ENCODE data around the gene LCN12.
"Not testable (repeated sequence)": the region's sequence is repeated elsewhere in the genome, so short reads cannot be mapped to it uniquely, and the experiment has no call there.

LCN12 gene

GRCh38 chr9:136992819-136993369, 40.8 kb downstream of the LCN12 start:
- no peak for DNase-seq

- DNase-seq: no peak
Measured at GRCh38 chr9:136994180-136994887, 42.3 kb downstream of the LCN12 start.

GRCh38 chr9:136994888-136995230, 42.8 kb downstream of the LCN12 start:
- DNase-seq: no peak

- no peak for DNase-seq
Measured at GRCh38 chr9:136995362-136995761, 43.3 kb downstream of the LCN12 start.

- peak; percentile 23 for DNase-seq
Measured at GRCh38 chr9:136995772-136996311, 43.8 kb downstream of the LCN12 start.

GRCh38 chr9:136996361-136997292, 44.6 kb downstream of the LCN12 start, which contains the start of gene CLIC3:
TSS of gene CLIC3 (minus strand) at chr9:136996568. CDS start at chr9:136996543, 25 bp downstream.
- no peak for DNase-seq

DNA sequence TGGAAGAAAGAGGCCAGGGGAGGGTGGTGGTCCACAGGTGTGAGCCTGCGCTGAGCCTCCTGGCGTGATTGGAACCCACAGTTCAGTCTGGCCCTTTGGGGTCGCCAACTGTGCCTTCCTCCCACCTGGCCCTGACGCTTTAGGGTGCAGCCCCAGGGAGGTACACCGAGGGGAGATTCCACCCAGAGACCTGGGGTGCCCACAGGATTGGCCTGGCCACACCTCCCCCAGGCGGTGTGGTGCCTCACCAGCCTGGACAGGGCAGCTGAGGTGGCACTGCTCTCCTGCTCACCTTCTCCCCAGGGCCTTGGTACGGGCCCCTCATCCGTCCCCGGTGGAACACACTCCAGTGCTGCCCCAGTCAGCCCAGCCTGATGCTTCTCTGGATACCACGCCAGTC, 45.3 kb downstream of the LCN12 start:
- no peak for DNase-seq

GRCh38 chr9:136997830-136998234, 45.8 kb downstream of the LCN12 start:
- no peak for DNase-seq

DNA sequence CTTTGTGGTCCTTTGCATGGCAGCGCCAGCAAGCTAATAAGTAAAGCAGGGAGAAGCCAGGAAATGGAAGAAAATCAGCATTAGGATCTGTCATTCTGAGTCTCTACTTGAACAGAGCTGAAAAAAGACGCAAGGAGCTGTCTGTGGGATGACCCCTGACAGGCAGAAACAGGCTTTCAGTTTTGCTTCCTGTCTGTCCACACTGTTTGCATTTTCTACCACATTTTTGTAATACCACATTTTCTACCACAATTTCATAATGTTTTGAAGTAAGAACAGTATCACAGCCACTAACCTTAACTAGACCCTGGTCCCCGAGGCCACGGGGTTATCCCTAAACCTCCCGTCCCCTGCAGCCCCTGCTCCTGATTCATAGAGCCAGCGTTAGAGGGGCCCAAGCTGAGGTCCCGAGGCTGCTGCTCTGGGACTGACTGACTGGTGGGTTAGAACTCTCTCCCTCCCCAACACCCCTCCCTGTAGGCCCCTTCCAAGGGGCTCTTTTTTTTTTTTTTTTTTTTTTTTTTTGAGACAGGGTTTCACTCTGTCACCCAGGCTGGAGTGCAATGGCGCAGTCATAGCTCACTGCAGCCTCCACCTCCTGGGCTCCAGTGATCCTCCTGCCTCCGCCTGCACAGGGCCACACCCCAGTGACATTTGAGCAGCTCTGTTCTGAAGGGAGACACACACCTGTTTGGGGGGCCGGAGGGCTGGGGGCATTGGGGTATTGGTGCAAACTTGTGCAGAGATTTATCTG, 48.3 kb downstream of the LCN12 start:
- no peak for DNase-seq

DNA sequence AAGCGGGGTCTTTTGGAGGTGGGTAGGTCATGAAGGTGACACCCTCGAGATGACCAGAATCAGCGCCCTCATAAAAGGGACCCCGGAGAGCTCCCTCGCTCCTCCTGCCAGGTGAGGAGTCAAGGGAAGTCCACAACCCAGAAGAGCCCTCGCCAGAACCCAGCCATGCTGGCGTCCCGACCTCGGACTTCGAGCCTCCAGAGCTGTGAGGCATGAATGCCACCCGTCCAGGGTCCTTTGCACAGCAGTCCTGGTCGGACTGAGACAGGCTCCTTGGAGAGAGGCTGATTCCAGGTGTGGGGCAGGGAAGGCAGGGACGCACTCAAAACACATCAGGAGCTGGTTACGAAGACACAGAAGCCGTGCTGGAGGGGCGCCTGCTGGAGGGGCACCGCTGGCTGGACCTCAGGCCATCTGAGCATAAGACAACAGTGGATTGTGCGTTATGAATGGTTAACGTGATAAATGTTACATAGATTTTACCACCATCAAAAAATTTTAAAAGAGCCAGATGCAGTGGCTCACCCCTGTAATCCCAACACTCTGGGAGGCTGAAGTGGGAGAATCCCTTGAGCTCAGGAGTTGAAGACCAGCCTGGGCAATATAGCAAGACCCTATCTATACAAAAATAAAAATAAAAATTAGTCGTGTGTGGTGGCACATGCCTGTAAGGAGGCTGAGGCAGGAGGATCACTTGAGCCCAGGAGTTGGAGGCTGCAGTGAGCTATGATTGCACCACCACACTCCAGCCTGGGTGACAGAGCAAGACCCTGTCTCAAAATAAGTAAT, 50.0 kb downstream of the LCN12 start:
- DNase-seq: no peak

DNA sequence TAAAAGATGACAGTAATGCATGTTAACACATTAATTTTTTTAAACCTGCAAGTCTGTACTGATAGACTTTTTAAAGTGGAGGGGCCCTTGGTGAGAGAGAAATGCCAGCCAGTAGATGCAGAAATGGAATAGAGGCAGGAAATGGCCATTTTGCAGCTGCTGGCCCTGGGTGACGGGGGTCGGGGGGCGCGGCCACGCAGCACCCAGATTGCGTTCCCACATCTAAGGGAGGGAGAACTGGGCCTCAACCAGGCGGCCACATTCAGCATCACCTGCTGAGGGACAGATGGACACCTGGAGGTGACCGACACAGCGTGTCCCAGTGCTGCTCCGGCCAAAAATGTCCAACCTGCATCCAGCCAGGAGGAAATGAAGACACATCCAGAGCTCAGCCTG, 50.6 kb downstream of the LCN12 start:
- no peak for DNase-seq

DNA sequence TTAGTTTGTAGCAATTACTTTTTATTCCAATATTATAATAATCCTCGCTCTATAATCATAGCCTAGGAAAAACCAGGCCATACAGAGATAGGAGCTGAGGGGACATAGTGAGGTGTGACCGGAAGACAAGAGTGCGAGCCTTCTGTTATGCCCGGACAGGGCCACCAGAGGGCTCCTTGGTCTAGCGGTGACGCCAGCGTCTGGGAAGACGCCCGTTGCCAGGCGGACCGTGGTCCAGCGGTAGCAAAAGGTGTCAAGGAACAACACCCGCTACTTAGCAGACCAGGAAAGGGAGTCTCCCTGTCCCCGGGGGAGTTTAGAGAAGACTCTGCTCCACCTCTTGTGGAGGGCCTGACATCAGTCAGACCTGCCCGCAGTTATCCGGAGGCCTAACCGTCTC, 52.2 kb downstream of the LCN12 start:
- DNase-seq: not testable (repeated sequence)

All from NCI-H1092 (cell line).